Spleen (tissue), 11 donors: ENCODE measurements around the gene PPM1N. TPM values are rescaled to one million over a fixed set of nuclear protein-coding genes. Genes with fewer than 3 reads are reported as not detected.
A peak's percentile ranks its signal among the peaks of the same experiment; 100 is the strongest.

Experiments used
- DNase-seq: peaks from one replicate; pipeline ENCODE4 v3.0.0-alpha.2; 2020
- H3K27ac ChIP-seq, 8 donors: fragments of 200-600 bp; sonication (generic) in 7 of 8; 1 replicate in 4 of 8; 2 replicates in 4 of 8; pipeline versions ENCODE4 v1.5.0 to v1.8.0; 2016 to 2021; ENCODE audit warnings: inconsistent platforms in 4 of 8, mild to moderate bottlenecking in 4 of 8, moderate library complexity in 1 of 8
- H3K27me3 ChIP-seq, 7 donors: fragments of 200-600 bp; sonication (generic) in 6 of 7; replicated peaks in 1 of 7; 1 replicate in 4 of 7; 2 replicates in 3 of 7; pipeline versions ENCODE4 v1.5.0 to v1.8.0; 2016 to 2021; ENCODE audit warnings: inconsistent platforms in 3 of 7, mild to moderate bottlenecking in 1 of 7
- H3K36me3 ChIP-seq, 6 donors: fragments of 200-600 bp; sonication (generic) in 5 of 6; 1 replicate in 4 of 6; 2 replicates in 2 of 6; pipeline versions ENCODE4 v1.5.0 to v1.8.0; 2016 to 2021; ENCODE audit warnings: inconsistent platforms in 2 of 6
- H3K4me1 ChIP-seq, 6 donors: fragments of 200-600 bp; sonication (generic) in 5 of 6; 1 replicate in 3 of 6; 2 replicates in 3 of 6; pipeline versions ENCODE4 v1.5.0 to v1.8.0; 2016 to 2021; ENCODE audit warnings: inconsistent platforms in 3 of 6
- H3K4me3 ChIP-seq, 8 donors: fragments of 200-600 bp; sonication (generic) in 7 of 8; 1 replicate in 4 of 8; 2 replicates in 4 of 8; pipeline versions ENCODE4 v1.5.0 to v1.8.0; 2016 to 2021; ENCODE audit warnings: inconsistent platforms in 4 of 8, mild to moderate bottlenecking in 4 of 8, moderate library complexity in 2 of 8
- H3K9me3 ChIP-seq, 8 donors: fragments of 200-600 bp; sonication (generic) in 7 of 8; 1 replicate in 4 of 8; 2 replicates in 4 of 8; pipeline versions ENCODE4 v1.5.0 to v1.8.0; 2016 to 2021; ENCODE audit warnings: inconsistent platforms in 4 of 8
- POLR2A ChIP-seq, 3 donors: fragments of 450-650 bp; IDR thresholded peaks; one replicate each; pipeline ENCODE4 v1.5.1; 2017; ENCODE audit warnings: antibody characterized with exemption in 3 of 3, mild to moderate bottlenecking in 1 of 3
- POLR2AphosphoS5 ChIP-seq, 3 donors: sonication (generic); formaldehyde crosslinking; IDR thresholded peaks; one replicate each; pipeline ENCODE4 v1.5.1; 2017; ENCODE audit warnings: antibody characterized with exemption in 3 of 3
- WGBS, 5 donors: extraction: QIAGEN DNeasy Blood & Tissue Kit in 3 of 5; methylation state at CpG; one replicate each; pipeline versions ENCODE4 v1.1.5 to v1.1.7; 2013 to 2018; 5-methylcytosine and 5-hydroxymethylcytosine counted together
- intact Hi-C: fragments of 100-400 bp; cut with DNase I; formaldehyde crosslinking; loops from one replicate; pipeline ENCODE4 v1.15.0; 2023; ENCODE audit warnings: low total_unique reads
- polyA plus RNA-seq, 3 donors: library from polyadenylated mRNA; stranded (reverse); fragments of 200-250 nt; gene quantifications; one replicate each; pipeline ENCODE4 v1.2.1, GENCODE V29; 2013
- total RNA-seq, 7 donors: library from RNA; depleted of rRNA in 3 of 7; stranded (reverse); fragments of >200 nt in 3 of 7; fragmentation: NEBNext Ultra II Directional in 4 of 7; extraction: Animal tissue kit (Norgen Biotek cat#: 25700) in 4 of 7; gene quantifications; one replicate each; pipeline versions ENCODE4 v1.1.0 to v1.2.1, GENCODE V29; 2016 to 2021
- TF ChIP-seq, protein P1 (sequence below), 11 experiments: fragments of 200-600 bp in 7 of 11; fragments of 450-650 bp in 4 of 11; sonication (generic) in 4 of 11; IDR thresholded peaks in 8 of 11; conservative IDR thresholded peaks in 3 of 11; 1 replicate in 7 of 11; 2 replicates in 4 of 11; pipeline versions ENCODE4 v1.4.0 to v1.8.0; 2016 to 2021; ENCODE audit warnings: antibody characterized with exemption in 11 of 11, inconsistent platforms in 4 of 11, mild to moderate bottlenecking in 1 of 11
- donor health status: healthy with polysubstance abuse.
- donor health status: DM: no; HTN: no; CAD: no; lungs with moderate emphysema.
- donor health status: DM: no; HTN: no; CAD: no.
- donor health status: Bipolar disorder and iron deficiency.
- donor health status: healthy.
- donor health status: DM: no; HTN: no; CAD: no.
- donor health status: DM: yes; HTN: yes; CAD: no.

Gene PPM1N
- total and polyA plus RNA-seq, 10 donors = 6.3 to 21.4 (median 9.7) TPM

DNA sequence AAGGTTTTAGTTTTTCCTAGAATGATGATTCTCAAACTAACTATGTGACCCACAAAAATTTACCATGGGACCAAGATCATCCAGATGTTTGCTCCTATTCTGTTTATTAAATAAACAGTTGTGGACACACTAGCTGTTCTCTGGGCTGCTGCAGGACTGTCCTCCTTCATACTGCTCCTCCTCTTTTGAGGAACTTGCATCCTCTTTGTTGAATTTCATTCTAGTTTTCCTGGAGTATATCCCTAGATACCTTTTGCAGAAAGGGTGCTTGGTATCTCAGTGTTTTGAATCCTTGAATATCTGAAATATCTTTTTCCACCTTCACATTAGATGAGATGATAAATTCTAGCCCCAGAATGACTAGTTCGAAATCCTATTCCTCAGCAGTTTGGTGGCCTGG is 33.1 kb downstream of the PPM1N start:
- WGBS, 5 donors = 95 to 100% (median 100%) methylated on average over 1 of the region's 1 CpG
- H3K36me3 ChIP-seq = peaks cover 0 to 20% (median 14%) of the 10 kb centered on the region in 6 donors
- peaks cover 0 to 11% (median 3%) of the 10 kb centered on the region in 8 donors for H3K9me3 ChIP-seq
- TF ChIP-seq POLR2A (IDR thresholded peaks at IDR 0.05) (no peak), POLR2AphosphoS5 (IDR thresholded peaks at IDR 0.05) (no peak)
- TF ChIP-seq, protein P1, sequence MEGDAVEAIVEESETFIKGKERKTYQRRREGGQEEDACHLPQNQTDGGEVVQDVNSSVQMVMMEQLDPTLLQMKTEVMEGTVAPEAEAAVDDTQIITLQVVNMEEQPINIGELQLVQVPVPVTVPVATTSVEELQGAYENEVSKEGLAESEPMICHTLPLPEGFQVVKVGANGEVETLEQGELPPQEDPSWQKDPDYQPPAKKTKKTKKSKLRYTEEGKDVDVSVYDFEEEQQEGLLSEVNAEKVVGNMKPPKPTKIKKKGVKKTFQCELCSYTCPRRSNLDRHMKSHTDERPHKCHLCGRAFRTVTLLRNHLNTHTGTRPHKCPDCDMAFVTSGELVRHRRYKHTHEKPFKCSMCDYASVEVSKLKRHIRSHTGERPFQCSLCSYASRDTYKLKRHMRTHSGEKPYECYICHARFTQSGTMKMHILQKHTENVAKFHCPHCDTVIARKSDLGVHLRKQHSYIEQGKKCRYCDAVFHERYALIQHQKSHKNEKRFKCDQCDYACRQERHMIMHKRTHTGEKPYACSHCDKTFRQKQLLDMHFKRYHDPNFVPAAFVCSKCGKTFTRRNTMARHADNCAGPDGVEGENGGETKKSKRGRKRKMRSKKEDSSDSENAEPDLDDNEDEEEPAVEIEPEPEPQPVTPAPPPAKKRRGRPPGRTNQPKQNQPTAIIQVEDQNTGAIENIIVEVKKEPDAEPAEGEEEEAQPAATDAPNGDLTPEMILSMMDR (IDR thresholded peaks at IDR 0.05 in 8 of 11, conservative IDR thresholded peaks at IDR 0.05 in 3 of 11) = no peak
- DNase-seq = no peak
- intact Hi-C loops = no loop called here
- no peak overlapping the region for H3K4me3 ChIP-seq
- H3K27ac ChIP-seq = no peak overlapping the region
- H3K4me1 ChIP-seq = peaks cover 5 to 37% (median 25%) of the 10 kb centered on the region in 6 donors
- no peaks in the 10 kb centered on the region for H3K27me3 ChIP-seq

DNA sequence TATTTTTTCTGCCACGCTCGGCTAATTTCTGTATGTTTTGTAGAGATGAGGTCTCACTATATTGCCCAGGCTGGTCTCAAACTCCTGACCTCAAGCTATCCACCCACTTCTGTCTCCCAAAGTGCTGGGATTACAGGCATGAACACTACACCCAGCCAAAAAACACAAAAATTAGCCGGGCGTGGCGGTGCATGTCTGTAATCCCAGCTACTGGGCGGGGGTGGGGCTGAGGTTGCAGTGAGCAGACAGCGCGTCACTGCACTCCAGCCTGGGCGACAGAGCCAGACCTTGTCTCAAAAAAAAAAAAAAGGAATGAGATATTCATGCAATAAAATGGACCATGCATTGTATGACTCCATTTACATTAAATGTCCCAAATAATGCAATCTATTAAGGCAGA is 41.2 kb downstream of the PPM1N start:
- H3K4me3 ChIP-seq = no peak overlapping the region
- TF ChIP-seq, protein P1 (IDR thresholded peaks at IDR 0.05 in 8 of 11, conservative IDR thresholded peaks at IDR 0.05 in 3 of 11) = no peak
- TF ChIP-seq POLR2A (IDR thresholded peaks at IDR 0.05) (no peak), POLR2AphosphoS5 (IDR thresholded peaks at IDR 0.05) (no peak)
- no peak for DNase-seq
- H3K27me3 ChIP-seq = no peaks in the 10 kb centered on the region
- WGBS, 5 donors = 89 to 97% (median 96%) methylated on average over 9 of the region's 9 CpGs
- H3K36me3 ChIP-seq = no peaks in the 10 kb centered on the region
- H3K27ac ChIP-seq = no peak overlapping the region
- intact Hi-C loops = no loop called here
- H3K9me3 ChIP-seq = peaks cover 0 to 13% (median 9%) of the 10 kb centered on the region in 8 donors
- H3K4me1 ChIP-seq = peaks cover 0 to 18% (median 12%) of the 10 kb centered on the region in 6 donors

- intact Hi-C loops = no loop called here
- TF ChIP-seq, protein P1 (IDR thresholded peaks at IDR 0.05 in 8 of 11, conservative IDR thresholded peaks at IDR 0.05 in 3 of 11) = no peak
- TF ChIP-seq POLR2AphosphoS5 (IDR thresholded peaks at IDR 0.05) = no peak
- no peak for TF ChIP-seq POLR2A (IDR thresholded peaks at IDR 0.05)
These were observed 44.0 kb downstream of the PPM1N start for GRCh38 chr19:45542234-45542668.

GRCh38 chr19:45547211-45547770 is 49.0 kb downstream of the PPM1N start:
- H3K4me1 ChIP-seq = peaks cover 0 to 54% (median 26%) of the 10 kb centered on the region in 6 donors
- TF ChIP-seq, protein P1 (IDR thresholded peaks at IDR 0.05 in 8 of 11, conservative IDR thresholded peaks at IDR 0.05 in 3 of 11) = no peak
- TF ChIP-seq POLR2AphosphoS5 (IDR thresholded peaks at IDR 0.05) (no peak), POLR2A (IDR thresholded peaks at IDR 0.05) (no peak)
- DNase-seq = no peak
- no peak overlapping the region for H3K4me3 ChIP-seq
- no peaks in the 10 kb centered on the region for H3K9me3 ChIP-seq
- H3K36me3 ChIP-seq = peaks cover 0 to 2% (median 0%) of the 10 kb centered on the region in 6 donors
- H3K27me3 ChIP-seq = no peaks in the 10 kb centered on the region
- WGBS, 5 donors = 55 to 74% (median 62%) methylated on average over 10 of the region's 10 CpGs
- peak overlapping the region in 6 of 8 donors; percentile 33 to 63 (median 52) for H3K27ac ChIP-seq
- intact Hi-C loops = no loop called here

More at GRCh38 chr19:45542234-45542668, 44.0 kb downstream of the PPM1N start:
- Histone ChIP-seq H3K27ac (no peak overlapping the region), H3K27me3 (no peaks in the 10 kb centered on the region), H3K36me3 (no peaks in the 10 kb centered on the region), H3K9me3 (peaks cover 0 to 13% (median 9%) of the 10 kb centered on the region in 8 donors), H3K4me3 (no peak overlapping the region), H3K4me1 (peaks cover 0 to 33% (median 20%) of the 10 kb centered on the region in 6 donors)
- 75 to 96% (median 84%) methylated on average over 7 of the region's 7 CpGs for WGBS, 5 donors
- DNase-seq = no peak
